IMR-90 (cell line): ENCODE measurements around the gene ACVR1. TPM values are rescaled to one million over a fixed set of nuclear protein-coding genes. Genes with fewer than 3 reads are reported as not detected.

ENCODE experiments used
- ATAC-seq: fragments of 200-7000 bp; cut with Tn5 transposase; 2 replicates; pipeline ENCODE4 v1.9.1; 2020; ENCODE audit warnings: low read depth, mild to moderate bottlenecking, moderate library complexity
- BruUV-seq: library from RNA; stranded (reverse); fragments of 400-500 nt; replicated peaks from 2 replicates; lab custom pipeline; 2021; lab: Mats Ljungman, UMichigan
- CTCF ChIA-PET: fragments of 300-600 bp; formaldehyde crosslinking; extraction: SDS; loops from one replicate; lab custom pipeline; 2021; ENCODE audit warnings: antibody characterized with exemption; lab: Yijun Ruan, JAX
- POLR2A ChIA-PET: fragments of 300-600 bp; sonication (Branson Sonifier 250); formaldehyde crosslinking; loops from one replicate; lab custom pipeline; 2022; ENCODE audit warnings: antibody characterized with exemption; ENCODE audit not compliant: unreplicated experiment; lab: Charles Lee
- DNase-seq: peaks from one replicate; pipeline ENCODE4 v3.0.0; 2013
- H2AFZ ChIP-seq: replicated peaks from 2 replicates; pipeline ENCODE3; 2013; ENCODE audit warnings: low read length, mild to moderate bottlenecking; ENCODE audit not compliant: poor library complexity
- H2AK5ac ChIP-seq: 2 replicates; pipeline ENCODE4 v1.6.1; 2013; ENCODE audit warnings: low read depth, low read length, inconsistent platforms
- H2AK9ac ChIP-seq: replicated peaks from 2 replicates; pipeline ENCODE3; 2013; ENCODE audit warnings: mild to moderate bottlenecking, low read depth, low read length, moderate library complexity; ENCODE audit not compliant: poor library complexity
- H2BK120ac ChIP-seq: 2 replicates; pipeline ENCODE4 v1.6.1; 2013; ENCODE audit warnings: low read depth, low read length, inconsistent platforms
- H2BK15ac ChIP-seq: 3 replicates; pipeline ENCODE4 v1.6.1; 2013; ENCODE audit warnings: low read depth, low read length, inconsistent platforms
- H2BK20ac ChIP-seq: 2 replicates; pipeline ENCODE4 v1.6.1; 2013; ENCODE audit warnings: low read depth, mild to moderate bottlenecking, inconsistent platforms, low read length, moderate library complexity
- H2BK5ac ChIP-seq: 2 replicates; pipeline ENCODE4 v1.6.1; 2013; ENCODE audit warnings: mild to moderate bottlenecking, low read depth, low read length, inconsistent platforms; ENCODE audit not compliant: poor library complexity, severe bottlenecking
- H3K14ac ChIP-seq: replicated peaks from 2 replicates; pipeline ENCODE4 v1.6.1; 2013; ENCODE audit warnings: low read depth, low read length, inconsistent platforms
- H3K18ac ChIP-seq: 2 replicates; pipeline ENCODE4 v1.6.1; 2013; ENCODE audit warnings: low read depth, low read length, control low read depth
- H3K23ac ChIP-seq: 2 replicates; pipeline ENCODE4 v1.6.1; 2013; ENCODE audit warnings: low read depth, low read length, inconsistent platforms
- H3K27ac ChIP-seq: 2 replicates; pipeline ENCODE4 v1.5.1; 2013; ENCODE audit warnings: mild to moderate bottlenecking, control low read depth, low read length; ENCODE audit not compliant: insufficient read depth
- H3K27me3 ChIP-seq: 2 replicates; pipeline ENCODE4 v1.6.1; 2013; ENCODE audit warnings: low read length; ENCODE audit not compliant: control insufficient read depth, insufficient read depth
- H3K36me3 ChIP-seq: 2 replicates; pipeline ENCODE4 v1.6.1; 2013; ENCODE audit warnings: low read length, mixed read lengths; ENCODE audit not compliant: control insufficient read depth, insufficient read depth
- H3K4ac ChIP-seq: 2 replicates; pipeline ENCODE4 v1.6.1; 2013; ENCODE audit warnings: low read depth, low read length, inconsistent platforms
- H3K4me1 ChIP-seq: 2 replicates; pipeline ENCODE4 v1.6.1; 2013; ENCODE audit warnings: low read length, mixed read lengths; ENCODE audit not compliant: control insufficient read depth, insufficient read depth
- H3K4me2 ChIP-seq: 2 replicates; pipeline ENCODE4 v1.6.1; 2013; ENCODE audit warnings: low read depth, mild to moderate bottlenecking, control low read depth, low read length, moderate library complexity
- H3K4me3 ChIP-seq: 2 replicates; pipeline ENCODE4 v1.5.1; 2013; ENCODE audit warnings: low read depth, mild to moderate bottlenecking, control low read depth, low read length, moderate library complexity; ENCODE audit not compliant: insufficient read depth
- H3K56ac ChIP-seq: 2 replicates; pipeline ENCODE4 v1.6.1; 2013; ENCODE audit warnings: low read length, inconsistent platforms; ENCODE audit not compliant: insufficient read depth; ENCODE audit errors: extremely low read depth
- H3K79me1 ChIP-seq, 2 experiments: 2 replicates each; pipeline ENCODE4 v1.6.1; 2013; ENCODE audit warnings: low read length in 2 of 2, inconsistent platforms in 1 of 2, low read depth in 1 of 2
- H3K9ac ChIP-seq: 2 replicates; pipeline ENCODE4 v1.6.1; 2013; ENCODE audit warnings: low read depth, low read length, control low read depth
- H3K9me1 ChIP-seq: 2 replicates; pipeline ENCODE4 v1.6.1; 2013; ENCODE audit warnings: low read length, inconsistent platforms; ENCODE audit not compliant: insufficient read depth
- H3K9me3 ChIP-seq: 2 replicates; pipeline ENCODE4 v1.6.1; 2013; ENCODE audit warnings: low read length; ENCODE audit not compliant: control insufficient read depth, insufficient read depth
- H4K20me1 ChIP-seq: 2 replicates; pipeline ENCODE4 v1.6.1; 2013; ENCODE audit warnings: low read length, inconsistent platforms; ENCODE audit not compliant: insufficient read depth
- H4K5ac ChIP-seq: 2 replicates; pipeline ENCODE4 v1.6.1; 2013; ENCODE audit warnings: mild to moderate bottlenecking, low read depth, low read length, control low read depth
- H4K8ac ChIP-seq, 2 experiments: 2 replicates each; pipeline ENCODE4 v1.6.1; 2013; ENCODE audit warnings: low read depth in 2 of 2, low read length in 2 of 2, control low read depth in 1 of 2, inconsistent platforms in 1 of 2
- H4K91ac ChIP-seq: 2 replicates; pipeline ENCODE4 v1.6.1; 2013; ENCODE audit warnings: low read depth, low read length, inconsistent platforms; ENCODE audit not compliant: insufficient read depth
- MAFK ChIP-seq: IDR thresholded peaks from 2 replicates; pipeline ENCODE4 v1.6.1; 2012; ENCODE audit warnings: low read depth, low read length, improper control_type of control experiment
- POLR2A ChIP-seq: IDR thresholded peaks from 2 replicates; pipeline ENCODE4 v1.6.1; 2012; ENCODE audit warnings: mild to moderate bottlenecking, low read depth, low read length
- WGBS, 2 experiments: methylation state at CpG; one replicate each; pipeline versions ENCODE4 v1.1.5 to v1.1.7; 2013; ENCODE audit warnings: missing lambda C conversion rate in 2 of 2; ENCODE audit not compliant: insufficient read length in 1 of 2; ENCODE audit errors: extremely low coverage in 2 of 2; 5-methylcytosine and 5-hydroxymethylcytosine counted together
- dilution Hi-C: fragments of 300-500 bp; cut with HindIII; formaldehyde crosslinking; loops from one replicate; pipeline ENCODE4 v1.14.3; 2018; ENCODE audit warnings: low sequenced_read_pairs; ENCODE audit not compliant: unreplicated experiment
- in situ Hi-C: fragments of 300-500 bp; cut with MboI; formaldehyde crosslinking; loops from 3 replicates; pipeline ENCODE4 v1.14.3; 2019; ENCODE audit warnings: low sequenced_read_pairs, inconsistent platforms, mixed read lengths
- intact Hi-C: fragments of 100-400 bp; cut with micrococcal nuclease; formaldehyde crosslinking; loops from 2 replicates; pipeline ENCODE4 v1.10.0; 2022
- polyA plus RNA-seq, 3 experiments: library from polyadenylated mRNA; depleted of rRNA; stranded (reverse); fragments of >200 nt; gene quantifications; 2 replicates each; pipeline ENCODE4 v1.2.3, GENCODE V29; 2012; ENCODE audit warnings: low replicate concordance in 1 of 3
- total RNA-seq: library from RNA; depleted of rRNA; stranded (reverse); fragments of >200 nt; gene quantifications from 2 replicates; pipeline ENCODE4 v1.2.3, GENCODE V29; 2012

Gene ACVR1
- total and polyA plus RNA-seq, 2 of the 4 experiments (the other 2 are of a cell fraction) = 21.1 to 40.8 TPM

DNA sequence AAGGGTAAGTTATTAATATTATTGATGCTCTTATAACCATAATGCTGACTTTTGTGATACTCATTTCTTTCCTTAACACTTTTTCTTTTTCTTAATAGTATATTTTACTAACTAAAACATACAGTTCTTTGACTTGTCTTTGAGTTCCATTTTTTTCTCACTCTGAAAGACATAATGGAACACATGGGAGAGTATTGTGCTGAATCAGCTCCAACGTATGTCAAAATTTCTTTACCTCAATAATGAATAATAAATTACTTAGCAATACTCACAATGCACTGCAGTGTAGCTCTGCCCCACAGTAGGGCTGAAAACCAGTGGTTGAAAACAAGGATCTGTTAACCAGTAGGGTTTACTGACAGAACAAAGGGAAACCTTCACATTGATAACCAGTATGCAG lies 40.7 kb downstream of the ACVR1 start:
- no peak overlapping the region for H3K4ac ChIP-seq
- peaks cover 38 to 70% of the 10 kb centered on the region in 2 experiments for H3K79me1 ChIP-seq
- no peaks in the 10 kb centered on the region for H3K9me3 ChIP-seq
- intact Hi-C loops (no loop called here), dilution Hi-C loops (no loop called here), in situ Hi-C loops (no loop called here)
- DNase-seq = no peak
- peaks cover 13% of the 10 kb centered on the region for H4K20me1 ChIP-seq
- CTCF ChIA-PET = interaction anchor here (0.6 kb wide), 1 partner anchor 33 kb away, joined by 3 read pairs; no protein-coding TSS in a partner anchor
- no peak overlapping the region for H3K4me2 ChIP-seq
- no TSS peak for BruUV-seq
- peaks cover 28% of the 10 kb centered on the region for H3K9me1 ChIP-seq
- no peak for ATAC-seq
- 0 out of 2 replicates have a peak, but pooled peaks cover 1% of the 10 kb centered on the region for H3K36me3 ChIP-seq
- H3K4me3 ChIP-seq = no peak overlapping the region
- no peaks in the 10 kb centered on the region for H3K27me3 ChIP-seq
- H3K18ac ChIP-seq = no peak overlapping the region
- no peak overlapping the region for H4K5ac ChIP-seq
- TF ChIP-seq POLR2A (no peak), MAFK (peak; percentile 25; the same call in 1 of the 2 replicates)
- peaks cover 26% of the 10 kb centered on the region for H3K4me1 ChIP-seq
- no peak overlapping the region for H3K9ac ChIP-seq
- no peak overlapping the region for H2BK20ac ChIP-seq
- no peak overlapping the region for H4K8ac ChIP-seq
- no peak overlapping the region for H3K14ac ChIP-seq
- H2BK15ac ChIP-seq = no peak overlapping the region
- peak overlapping the region; percentile 8; the same call in 1 of the 2 replicates for H2AK5ac ChIP-seq
- WGBS, 2 experiments = no CpG with 5 or more reads among the region's 1 CpG
- no peak overlapping the region for H2BK5ac ChIP-seq
- POLR2A ChIA-PET = no interaction called here
- H2AK9ac ChIP-seq = no peak overlapping the region
- H3K56ac ChIP-seq = no peak overlapping the region
- H2AFZ ChIP-seq = no peak overlapping the region
- H3K27ac ChIP-seq = no peak overlapping the region
- no peak overlapping the region for H3K23ac ChIP-seq
- no peak overlapping the region for H2BK120ac ChIP-seq
- H4K91ac ChIP-seq = no peak overlapping the region
